ENCODE data around the gene HS6ST1. TPM values are rescaled to one million over a fixed set of nuclear protein-coding genes. Genes with fewer than 3 reads are reported as not detected.

Gene HS6ST1
- total RNA-seq, 2 experiments from 2014 or later: 6.2 to 6.8 TPM

DNA sequence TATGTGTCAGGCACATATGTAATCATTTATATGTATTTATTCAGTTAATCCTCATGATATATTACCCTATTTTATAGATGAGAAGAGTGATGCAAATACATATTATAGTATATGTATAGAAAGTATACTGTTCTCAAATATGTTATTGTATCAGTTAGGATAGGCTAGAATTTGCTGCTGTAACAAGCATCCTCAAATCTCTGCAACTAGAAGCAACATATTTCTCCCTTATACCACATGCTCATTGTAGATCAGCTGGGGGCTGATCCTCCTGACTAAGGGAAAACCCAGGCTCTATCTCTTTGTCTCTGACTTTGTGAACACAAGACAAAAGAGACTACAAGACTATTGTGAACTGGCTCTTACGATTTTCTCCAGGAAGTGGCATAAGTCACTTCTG lies 24.8 kb upstream of the HS6ST1 start:
- POLR2A ChIA-PET: no interaction called here
- H3K4me3 Mint-ChIP-seq: no peak overlapping the region
- H3K27ac Mint-ChIP-seq: no peak overlapping the region
- no peaks in the 10 kb centered on the region for H3K4me1 Mint-ChIP-seq
- H3K9me3 Mint-ChIP-seq: peaks cover 11% of the 10 kb centered on the region
- no peaks in the 10 kb centered on the region for H3K36me3 Mint-ChIP-seq (ENCODE audit: low read depth)
- no peak for DNase-seq
- peaks cover 2% of the 10 kb centered on the region for H3K27me3 Mint-ChIP-seq
- CTCF ChIA-PET: no interaction called here

DNA sequence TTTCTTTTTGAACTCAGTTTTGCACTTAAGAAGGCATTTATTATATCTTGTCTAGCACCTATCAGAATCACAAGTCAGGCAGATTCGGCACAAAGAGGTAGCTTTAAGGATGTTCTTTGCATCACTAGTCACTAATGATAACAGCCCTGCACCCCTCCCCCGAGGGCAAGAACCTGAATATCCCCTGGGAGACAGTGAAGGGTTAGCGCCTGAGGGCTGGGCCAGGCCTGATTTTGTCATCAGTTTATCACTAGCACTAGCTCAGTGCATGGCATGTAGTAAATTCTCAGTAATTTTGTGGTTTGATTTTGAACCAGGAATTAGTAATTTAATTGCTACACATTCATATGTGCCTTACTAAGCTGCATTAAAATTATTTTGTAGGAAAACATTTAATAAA lies 23.9 kb upstream of the HS6ST1 start:
- no peaks in the 10 kb centered on the region for H3K4me1 Mint-ChIP-seq
- H3K27ac Mint-ChIP-seq: no peak overlapping the region
- ChIA-PET POLR2A (no interaction called here), CTCF (no interaction called here)
- H3K9me3 Mint-ChIP-seq: peaks cover 11% of the 10 kb centered on the region
- no peak for DNase-seq
- H3K36me3 Mint-ChIP-seq (ENCODE audit: low read depth): no peaks in the 10 kb centered on the region
- H3K27me3 Mint-ChIP-seq: peaks cover 2% of the 10 kb centered on the region
- H3K4me3 Mint-ChIP-seq: no peak overlapping the region

DNA sequence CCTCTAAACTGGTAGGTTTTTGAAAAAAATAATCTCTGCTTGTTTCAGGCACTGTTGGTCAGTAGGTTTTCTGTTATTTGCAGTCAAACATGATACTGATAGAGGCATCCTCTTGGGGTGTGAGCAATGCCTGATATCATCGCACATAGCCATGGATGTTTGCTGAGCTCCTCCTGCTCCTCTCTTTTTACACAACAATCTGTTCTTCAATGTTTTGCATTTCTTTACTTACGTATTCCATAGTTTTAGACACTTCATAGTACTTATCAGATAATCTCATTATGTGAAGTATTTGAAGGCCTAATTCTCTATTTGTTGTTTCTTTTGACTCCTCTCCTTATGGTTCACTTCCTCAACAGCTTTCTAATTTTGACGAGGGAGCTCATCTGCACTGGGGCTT lies 23.0 kb upstream of the HS6ST1 start:
- POLR2A ChIA-PET: no interaction called here
- CTCF ChIA-PET: no interaction called here
- no peaks in the 10 kb centered on the region for H3K4me1 Mint-ChIP-seq
- H3K27me3 Mint-ChIP-seq: peaks cover 4% of the 10 kb centered on the region
- DNase-seq: no peak
- no peak overlapping the region for H3K27ac Mint-ChIP-seq
- H3K36me3 Mint-ChIP-seq (ENCODE audit: low read depth): no peaks in the 10 kb centered on the region
- no peak overlapping the region for H3K4me3 Mint-ChIP-seq
- H3K9me3 Mint-ChIP-seq: peaks cover 11% of the 10 kb centered on the region

DNA sequence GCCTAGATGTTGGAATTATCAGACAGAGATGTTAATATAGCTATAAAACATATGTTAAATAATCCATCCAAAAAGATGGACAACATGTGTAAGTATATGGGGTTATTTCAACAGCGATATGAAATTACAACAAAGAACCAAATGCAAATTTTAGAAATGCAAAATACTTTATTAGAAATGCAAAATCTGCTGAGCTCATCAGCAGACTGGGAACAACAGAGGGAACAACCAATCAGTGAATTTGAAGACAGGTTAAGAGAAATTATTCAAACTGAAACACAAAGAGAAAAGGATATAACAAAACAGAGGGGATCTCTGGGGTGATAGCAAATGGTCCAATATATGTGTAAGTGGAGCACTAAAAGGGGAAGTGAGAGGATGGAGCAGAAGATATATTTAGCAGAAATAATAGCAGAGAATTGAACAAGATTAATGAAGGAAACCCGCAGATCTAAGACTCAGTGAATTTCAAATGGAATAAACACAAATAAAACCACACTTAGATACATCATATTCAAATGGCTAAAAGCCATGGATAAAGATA lies 13.5 kb upstream of the HS6ST1 start:
- no peak for DNase-seq
- Mint-ChIP-seq H3K9me3 (peaks cover 10% of the 10 kb centered on the region), H3K36me3 (ENCODE audit: low read depth) (peaks cover 3% of the 10 kb centered on the region), H3K27me3 (peaks cover 12% of the 10 kb centered on the region), H3K4me1 (peaks cover 4% of the 10 kb centered on the region), H3K4me3 (no peak overlapping the region), H3K27ac (no peak overlapping the region)
- CTCF ChIA-PET: interaction anchor here (1.5 kb wide), 1 partner anchor 12 kb away, joined by 3 read pairs; no protein-coding TSS in a partner anchor
- POLR2A ChIA-PET: no interaction called here

DNA sequence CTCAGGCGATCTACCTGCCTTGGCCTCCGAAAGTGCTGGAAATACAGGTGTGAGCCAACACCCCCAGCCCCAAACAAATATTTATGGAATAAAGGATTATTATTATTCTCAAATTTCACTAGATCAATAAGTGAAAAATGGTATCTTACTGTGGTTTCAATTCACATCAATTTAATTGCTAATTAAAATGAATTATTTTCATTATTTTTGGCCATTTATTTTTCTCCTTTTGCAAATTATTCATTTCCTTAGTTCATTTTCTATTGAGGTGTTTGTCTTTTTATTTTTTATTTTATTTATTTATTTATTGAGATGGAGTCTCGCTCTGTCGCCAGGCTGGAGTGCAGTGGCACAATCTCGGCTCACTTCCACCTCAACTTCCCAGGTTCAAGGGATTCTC lies 11.9 kb upstream of the HS6ST1 start:
- Mint-ChIP-seq H3K4me3 (no peak overlapping the region), H3K9me3 (peaks cover 10% of the 10 kb centered on the region), H3K4me1 (peaks cover 4% of the 10 kb centered on the region), H3K27ac (no peak overlapping the region), H3K27me3 (peaks cover 10% of the 10 kb centered on the region), H3K36me3 (ENCODE audit: low read depth) (peaks cover 3% of the 10 kb centered on the region)
- ChIA-PET POLR2A (no interaction called here), CTCF (no interaction called here)
- DNase-seq: no peak

DNA sequence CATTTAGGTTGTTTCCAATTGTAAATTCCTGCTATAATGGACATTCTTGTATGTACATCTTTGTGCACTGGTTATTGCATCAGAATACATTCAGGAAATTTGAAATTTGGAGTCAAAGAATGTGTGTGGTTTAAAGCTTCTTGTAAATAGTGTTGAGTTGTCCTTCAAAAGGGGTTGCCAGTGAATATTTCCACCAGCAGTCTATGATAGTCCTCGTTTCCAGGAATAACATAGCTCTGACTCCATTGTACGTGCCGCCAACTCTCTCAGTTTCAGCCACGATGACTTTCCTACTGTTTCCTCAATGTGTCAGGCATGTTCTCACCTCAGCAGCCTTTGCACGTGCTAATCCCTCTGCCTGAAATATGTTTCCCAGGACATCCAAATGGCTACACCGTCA lies 10.9 kb upstream of the HS6ST1 start:
- H3K9me3 Mint-ChIP-seq: peaks cover 10% of the 10 kb centered on the region
- H3K4me3 Mint-ChIP-seq: no peak overlapping the region
- no peak overlapping the region for H3K27ac Mint-ChIP-seq
- H3K4me1 Mint-ChIP-seq: peaks cover 4% of the 10 kb centered on the region
- H3K36me3 Mint-ChIP-seq (ENCODE audit: low read depth): peaks cover 3% of the 10 kb centered on the region
- H3K27me3 Mint-ChIP-seq: peaks cover 10% of the 10 kb centered on the region
- ChIA-PET POLR2A (no interaction called here), CTCF (no interaction called here)
- DNase-seq: no peak

DNA sequence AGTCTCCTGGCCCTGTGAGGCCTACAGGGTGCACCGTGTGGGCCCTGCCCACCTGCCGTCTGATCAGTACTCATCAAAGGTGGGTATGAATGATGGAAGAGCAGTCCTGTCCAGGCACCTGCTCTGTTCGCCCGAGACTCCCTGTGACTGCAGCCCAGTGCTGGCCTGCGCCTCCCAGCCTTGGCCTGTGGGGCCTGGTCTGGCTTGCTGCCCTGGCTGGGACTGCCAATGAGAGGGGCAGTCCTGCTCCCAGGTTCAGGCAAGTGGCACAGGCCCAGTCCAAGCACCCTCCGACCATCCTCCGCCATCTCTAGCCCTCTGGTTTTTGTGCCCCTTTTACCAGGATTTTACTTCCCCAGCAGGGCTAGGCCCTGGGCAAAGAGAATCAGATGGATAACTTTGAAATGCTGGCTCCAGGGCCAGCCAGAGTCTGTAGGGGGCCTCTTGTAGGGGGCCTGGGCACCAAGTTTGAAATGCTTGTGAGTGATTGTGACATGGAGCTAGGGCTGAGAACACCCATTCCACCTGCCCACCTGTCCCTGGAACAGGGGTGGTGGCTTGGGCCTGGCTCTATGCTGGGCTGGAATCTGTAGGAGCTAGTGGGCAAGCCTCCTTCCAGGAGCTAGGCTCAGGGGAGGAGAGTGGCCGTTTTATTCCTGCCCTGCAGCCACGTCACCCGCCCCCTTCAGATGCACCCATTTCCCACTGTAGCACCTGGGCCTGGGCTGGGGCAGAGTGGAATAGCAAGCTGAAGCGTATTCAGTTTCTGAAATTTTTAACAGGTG lies 8.7 kb upstream of the HS6ST1 start:
- ChIA-PET POLR2A (no interaction called here), CTCF (no interaction called here)
- Mint-ChIP-seq H3K9me3 (peaks cover 10% of the 10 kb centered on the region), H3K27ac (no peak overlapping the region), H3K27me3 (peaks cover 8% of the 10 kb centered on the region), H3K36me3 (ENCODE audit: low read depth) (peaks cover 3% of the 10 kb centered on the region), H3K4me3 (no peak overlapping the region), H3K4me1 (peaks cover 4% of the 10 kb centered on the region)
- no peak for DNase-seq

DNA sequence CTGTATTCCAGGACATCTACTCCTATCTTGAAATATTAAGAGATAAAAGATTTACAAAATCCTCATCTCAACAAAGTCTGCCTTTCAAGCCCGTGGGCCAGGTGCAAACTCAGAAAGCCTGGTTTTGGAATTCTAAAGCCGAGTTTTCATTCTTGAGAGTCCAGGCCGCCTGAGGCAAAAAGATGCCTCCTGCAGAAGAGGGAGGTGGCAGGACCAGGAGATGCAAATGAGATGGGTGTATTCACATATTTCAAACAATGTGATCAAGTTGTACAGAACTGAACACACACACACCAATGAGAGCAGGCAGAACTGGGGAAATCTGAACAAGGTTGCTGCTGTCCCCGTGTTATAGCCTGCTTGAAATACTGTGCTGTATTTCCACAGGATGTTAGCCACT lies 7.7 kb upstream of the HS6ST1 start:
- peaks cover 7% of the 10 kb centered on the region for H3K4me1 Mint-ChIP-seq
- H3K36me3 Mint-ChIP-seq (ENCODE audit: low read depth): no peaks in the 10 kb centered on the region
- CTCF ChIA-PET: no interaction called here
- no peak overlapping the region for H3K27ac Mint-ChIP-seq
- POLR2A ChIA-PET: no interaction called here
- H3K9me3 Mint-ChIP-seq: peaks cover under 1% of the 10 kb centered on the region
- no peak overlapping the region for H3K4me3 Mint-ChIP-seq
- DNase-seq: no peak
- H3K27me3 Mint-ChIP-seq: peaks cover 7% of the 10 kb centered on the region

DNA sequence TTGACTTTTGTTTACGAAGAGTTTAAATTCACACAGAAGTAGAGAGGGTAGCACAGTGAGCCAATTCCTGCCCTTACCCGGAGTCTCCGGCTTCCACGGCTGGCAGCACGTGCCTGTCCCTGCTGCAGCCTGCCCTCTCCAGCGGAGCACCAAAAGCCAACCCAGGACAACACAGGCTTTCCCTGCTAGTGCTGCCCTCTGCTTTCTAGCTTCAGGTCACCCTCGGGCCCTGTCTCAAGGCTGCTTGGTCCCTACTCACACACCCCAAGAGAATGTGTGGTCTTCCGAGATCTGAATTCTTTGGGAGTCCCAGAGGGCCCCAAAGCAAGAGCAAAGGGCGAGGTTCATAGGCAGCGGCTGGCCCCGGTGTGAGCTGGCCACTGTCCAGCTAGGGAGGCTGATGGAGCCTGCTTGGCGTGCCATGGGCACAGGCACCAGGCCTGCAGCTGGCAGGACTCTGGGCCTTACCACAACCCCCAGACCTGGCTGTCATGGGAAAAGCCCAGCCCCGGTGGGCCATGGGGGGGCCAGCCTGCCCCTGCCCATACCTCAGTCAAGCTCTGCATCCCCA lies 7.0 kb upstream of the HS6ST1 start:
- Mint-ChIP-seq H3K36me3 (ENCODE audit: low read depth) (no peaks in the 10 kb centered on the region), H3K9me3 (no peaks in the 10 kb centered on the region), H3K27me3 (peaks cover 11% of the 10 kb centered on the region), H3K4me1 (peaks cover 8% of the 10 kb centered on the region), H3K27ac (no peak overlapping the region), H3K4me3 (no peak overlapping the region)
- CTCF ChIA-PET: no interaction called here
- POLR2A ChIA-PET: no interaction called here
- peak; percentile 12 for DNase-seq

DNA sequence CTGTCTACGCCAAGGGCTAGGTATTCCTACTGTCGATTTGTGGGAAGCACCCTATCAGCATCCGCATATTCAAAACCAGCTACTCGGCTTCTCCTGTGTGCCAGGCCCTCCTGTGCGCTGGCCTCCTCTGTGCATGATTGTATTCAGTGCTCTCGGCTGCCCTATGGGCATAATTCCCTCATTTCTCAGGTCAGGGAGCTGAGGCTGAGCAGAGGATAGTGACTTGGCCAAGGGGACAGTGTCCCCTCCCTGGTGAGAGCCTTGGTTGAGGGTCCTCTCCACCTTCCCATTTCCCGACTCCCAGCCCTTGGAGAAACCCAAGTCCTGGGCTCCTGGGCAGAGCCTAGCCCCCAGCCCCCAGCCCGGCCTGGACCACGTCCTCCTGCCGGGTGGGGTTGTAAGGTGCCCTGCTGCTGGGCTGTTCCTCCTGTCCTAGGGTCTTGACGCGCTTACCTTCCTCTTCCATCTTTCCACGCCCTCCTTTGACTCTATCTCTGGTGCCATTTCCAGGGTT lies 6.3 kb upstream of the HS6ST1 start:
- Mint-ChIP-seq H3K36me3 (ENCODE audit: low read depth) (no peaks in the 10 kb centered on the region), H3K4me1 (peaks cover 7% of the 10 kb centered on the region), H3K9me3 (no peaks in the 10 kb centered on the region), H3K27me3 (peaks cover 13% of the 10 kb centered on the region), H3K27ac (no peak overlapping the region), H3K4me3 (no peak overlapping the region)
- POLR2A ChIA-PET: no interaction called here
- CTCF ChIA-PET: no interaction called here
- no peak for DNase-seq

DNA sequence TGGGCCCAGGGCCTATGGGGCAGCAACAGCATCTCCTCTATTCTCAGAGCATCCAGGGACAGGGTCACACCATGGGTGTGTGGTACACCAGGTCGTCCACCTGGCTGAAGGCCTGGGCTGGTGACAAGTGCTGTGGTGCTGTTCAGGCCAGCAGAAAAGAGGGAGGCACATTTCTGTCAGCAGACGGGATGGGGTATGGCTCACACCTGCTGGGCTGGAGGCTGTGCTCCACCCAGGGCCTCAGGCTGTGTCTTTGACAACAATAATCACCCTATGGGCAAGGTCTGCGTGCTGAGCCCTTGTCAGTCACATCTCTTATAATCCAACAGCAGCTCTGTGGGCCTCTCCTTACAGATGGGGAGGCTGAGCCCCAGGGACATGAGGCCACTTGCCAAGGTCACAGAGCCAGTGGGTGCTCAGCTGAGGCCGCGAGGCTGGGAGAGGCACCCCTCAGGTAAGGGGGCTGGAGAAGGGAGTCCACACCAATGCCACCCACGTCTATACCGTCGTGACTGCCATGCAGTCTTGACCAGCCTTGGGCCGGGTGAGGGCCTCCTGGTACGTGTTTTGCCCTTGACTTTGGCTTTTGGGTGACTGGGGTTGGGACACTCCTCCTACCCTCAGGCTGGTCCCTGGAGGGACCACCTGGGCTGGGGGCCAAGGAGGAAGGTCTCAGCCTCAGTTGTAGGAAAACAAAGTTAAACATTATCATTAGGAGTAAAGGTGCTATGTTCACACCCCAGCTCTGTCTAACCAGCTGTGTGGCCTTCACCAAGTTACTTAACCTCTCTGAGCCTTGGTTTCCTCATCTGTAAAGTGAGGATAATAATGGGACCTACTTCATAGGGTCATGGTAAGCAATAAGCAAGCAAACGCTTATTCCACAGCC lies 5.6 kb upstream of the HS6ST1 start:
- Mint-ChIP-seq H3K4me3 (no peak overlapping the region), H3K27me3 (peaks cover 11% of the 10 kb centered on the region), H3K9me3 (no peaks in the 10 kb centered on the region), H3K4me1 (peaks cover 5% of the 10 kb centered on the region), H3K36me3 (ENCODE audit: low read depth) (no peaks in the 10 kb centered on the region), H3K27ac (no peak overlapping the region)
- POLR2A ChIA-PET: no interaction called here
- CTCF ChIA-PET: no interaction called here
- peak; percentile 16 for DNase-seq

DNA sequence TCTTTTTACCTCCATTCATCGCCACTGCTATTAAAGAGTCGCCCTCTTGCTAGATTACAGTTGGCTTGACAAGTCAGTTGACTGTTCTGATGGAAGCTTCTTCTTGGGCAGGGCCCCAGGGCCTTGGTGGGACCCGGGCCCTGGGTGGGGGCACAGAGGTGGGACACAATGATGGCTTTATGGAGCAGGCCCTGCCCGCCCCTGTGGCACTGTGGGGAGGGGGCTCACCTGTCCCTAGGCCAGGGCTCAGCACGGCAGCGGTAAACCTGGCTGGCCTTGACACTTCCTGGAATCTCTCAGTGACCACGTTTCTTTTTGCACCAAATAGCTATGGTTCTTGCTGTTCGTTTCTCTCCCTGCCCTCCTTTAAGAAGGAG lies 4.9 kb upstream of the HS6ST1 start:
- Mint-ChIP-seq H3K36me3 (ENCODE audit: low read depth) (no peaks in the 10 kb centered on the region), H3K9me3 (no peaks in the 10 kb centered on the region), H3K27ac (no peak overlapping the region), H3K4me1 (peaks cover 5% of the 10 kb centered on the region), H3K27me3 (peaks cover 11% of the 10 kb centered on the region), H3K4me3 (peak overlapping the region; percentile 44)
- POLR2A ChIA-PET: no interaction called here
- CTCF ChIA-PET: no interaction called here
- DNase-seq: no peak

Data from activated CD4-positive, alpha-beta memory T cell treated with anti-CD3 and anti-CD28 coated beads, Interleukin-2, amount 10 ng/mL, durations not matched to agents 7 days and 5 days (primary cell).